ENCODE data around the gene GHR. TPM values are rescaled to one million over a fixed set of nuclear protein-coding genes. Genes with fewer than 3 reads are reported as not detected.

GHR gene
- total and polyA plus RNA-seq, 2 of the 8 experiments (the other 6 are each of a cell fraction or from before 2014, with no cell fraction given): 0.15 to 0.19 TPM

- H3K79me2 ChIP-seq (ENCODE audit: control insufficient read depth in 1 of 2, insufficient read depth in 2 of 2, low read length in 2 of 2): no peaks in the 10 kb centered on the region
- no peaks in the 10 kb centered on the region for H3K27me3 ChIP-seq (replicated peaks in 1 of 4; ENCODE audit: control insufficient read depth in 3 of 4, extremely low read depth in 1 of 4, insufficient read depth in 3 of 4, low read length in 3 of 4)
- no peaks in the 10 kb centered on the region for H4K20me1 ChIP-seq (replicated peaks in 1 of 2; ENCODE audit: control insufficient read depth in 1 of 2, insufficient read depth in 2 of 2, low read length in 2 of 2)
- DNase-seq (ENCODE audit: low read depth in 1 of 2, low spot score in 2 of 2) (no peak), FAIRE-seq (no peak)
- H4K8ac ChIP-seq (ENCODE audit: extremely low read depth, insufficient read depth, low read length): no peak overlapping the region
- H2BK5ac ChIP-seq (ENCODE audit: low read depth, low read length): no peak overlapping the region
- H3K79me1 ChIP-seq (ENCODE audit: low read depth, low read length): no peaks in the 10 kb centered on the region
- 93% methylated on average over 9 of the region's 9 CpGs; no CpG with 5 or more reads in 1 of the 2 experiments for WGBS, 2 experiments (ENCODE audit: extremely low coverage in 1 of 2, insufficient coverage in 1 of 2, insufficient read length in 1 of 2, insufficient replicate concordance in 2 of 2, low coverage in 1 of 2, low lambda C conversion rate in 2 of 2, missing lambda C conversion rate in 1 of 2)
- H3K4me1 ChIP-seq (replicated peaks in 1 of 4; ENCODE audit: control insufficient read depth in 3 of 4, insufficient read depth in 4 of 4, low read length in 3 of 4): no peaks in the 10 kb centered on the region
- H2BK12ac ChIP-seq (ENCODE audit: low read depth, low read length): no peak overlapping the region
- H3K27ac ChIP-seq (ENCODE audit: low read depth, low read length): no peak overlapping the region
- no peak overlapping the region for H3K14ac ChIP-seq (ENCODE audit: insufficient read length)
- no peak overlapping the region for H3K56ac ChIP-seq (replicated peaks; ENCODE audit: insufficient read length, low read depth, low read length)
- H2BK15ac ChIP-seq (ENCODE audit: low read length): no peak overlapping the region
- ChIA-PET CTCF (ENCODE audit: partially characterized antibody) (interaction anchor here (0.6 to 3.6 kb wide), 10 partner anchors 9 to 376 kb away, joined by 3 to 21 read pairs (median 3); no protein-coding TSS in a partner anchor), POLR2A (ENCODE audit: partially characterized antibody) (no interaction called here)
- H2BK120ac ChIP-seq (replicated peaks; ENCODE audit: low read depth, low read length): no peak overlapping the region
- no peak overlapping the region for H2AFZ ChIP-seq (ENCODE audit: low read length)
- no peaks in the 10 kb centered on the region for H3K23me2 ChIP-seq (ENCODE audit: low read depth, low read length)
- no peaks in the 10 kb centered on the region for H3K9me3 ChIP-seq (ENCODE audit: insufficient read depth in 2 of 2, low read depth in 1 of 2, low read length in 1 of 2)
- H3K23ac ChIP-seq (ENCODE audit: insufficient read length): no peak overlapping the region
- H4K91ac ChIP-seq (replicated peaks; ENCODE audit: insufficient read length, low read length): no peak overlapping the region
- no peak overlapping the region for H3K9ac ChIP-seq (replicated peaks in 1 of 4; ENCODE audit: extremely low read depth in 1 of 4, low read depth in 3 of 4, low read length in 3 of 4)
- H4K5ac ChIP-seq (ENCODE audit: insufficient read length, low read depth, low read length): no peak overlapping the region
- H3K18ac ChIP-seq (ENCODE audit: extremely low read depth, low read length): no peak overlapping the region
- no peak overlapping the region for H2AK5ac ChIP-seq (ENCODE audit: low read depth, low read length)
- H2BK20ac ChIP-seq (ENCODE audit: low read length): no peak overlapping the region
- no peak overlapping the region for H3K4me2 ChIP-seq (ENCODE audit: insufficient read depth in 1 of 2, low read depth in 2 of 2, low read length in 2 of 2)
- no peak overlapping the region for H3K4ac ChIP-seq (replicated peaks; ENCODE audit: insufficient read length, low read depth, low read length)
- no peak overlapping the region for H3K4me3 ChIP-seq (ENCODE audit: extremely low read depth in 1 of 4, insufficient read depth in 2 of 4, low read depth in 3 of 4, low read length in 4 of 4)
- no peaks in the 10 kb centered on the region for H3K36me3 ChIP-seq (ENCODE audit: control insufficient read depth in 2 of 4, insufficient read depth in 4 of 4, low read length in 3 of 4)
- TF ChIP-seq RFX5 (IDR thresholded peaks at IDR 0.05; ENCODE audit: borderline replicate concordance, low read depth, low read length): no peak
- no peak for TF ChIP-seq CBX5 (IDR thresholded peaks at IDR 0.05; ENCODE audit: low read depth, low read length)
- TF ChIP-seq SP4 (IDR thresholded peaks at IDR 0.05; ENCODE audit: low read length): no peak
- TF ChIP-seq SAP30 (IDR thresholded peaks at IDR 0.05; ENCODE audit: insufficient read depth, insufficient replicate concordance, low read length): no peak
- TF ChIP-seq RNF2 (IDR thresholded peaks at IDR 0.05; ENCODE audit: borderline replicate concordance, low read depth, low read length, missing control alignments, poor library complexity, severe bottlenecking): no peak
- no peak for TF ChIP-seq SIRT6 (IDR thresholded peaks at IDR 0.05; ENCODE audit: low read length)
- no peak for TF ChIP-seq POLR2A (IDR thresholded peaks at IDR 0.05; ENCODE audit: control extremely low read depth in 1 of 2, low read depth in 2 of 2, low read length in 2 of 2)
- no peak for TF ChIP-seq RBBP5 (IDR thresholded peaks at IDR 0.05; ENCODE audit: borderline replicate concordance, low read depth, low read length)
- no peak for TF ChIP-seq TCF12 (IDR thresholded peaks at IDR 0.05; ENCODE audit: low read depth, low read length)
- TF ChIP-seq ASH2L (IDR thresholded peaks at IDR 0.05; ENCODE audit: low read length): no peak
- no peak for TF ChIP-seq HDAC2 (IDR thresholded peaks at IDR 0.05; ENCODE audit: borderline replicate concordance in 1 of 2, low read depth in 2 of 2, low read length in 2 of 2)
- TF ChIP-seq SP2 (IDR thresholded peaks at IDR 0.05; ENCODE audit: low read length): no peak
- no peak for TF ChIP-seq MAFK (IDR thresholded peaks at IDR 0.05; ENCODE audit: low read depth, low read length)
Measured at GRCh38 chr5:42513246-42513645, 90.0 kb downstream of the GHR start.

Data from H1 (cell line).